Esophagus squamous epithelium (tissue), 4 donors: Measurements from ENCODE around the gene PFDN6.

Experiments
- POLR2A ChIP-seq, 4 donors: fragments of 450-650 bp; IDR thresholded peaks; one replicate each; pipeline ENCODE4 v1.6.1; 2017; ENCODE audit warnings: antibody characterized with exemption in 4 of 4, mild to moderate bottlenecking in 4 of 4, moderate library complexity in 3 of 4
- TF ChIP-seq, protein P1 (sequence below), 6 experiments: fragments of 450-650 bp in 4 of 6; fragments of 200-600 bp in 2 of 6; sonication (generic) in 2 of 6; IDR thresholded peaks; one replicate each; pipeline ENCODE4 v1.5.1; 2016 to 2019; ENCODE audit warnings: antibody characterized with exemption in 6 of 6, mild to moderate bottlenecking in 4 of 6, moderate library complexity in 4 of 6

GRCh38 chr6:33330736-33331135 lies 41.3 kb downstream of the PFDN6 start:
- TF ChIP-seq POLR2A (IDR thresholded peaks at IDR 0.05): no peak
- TF ChIP-seq, protein P1, sequence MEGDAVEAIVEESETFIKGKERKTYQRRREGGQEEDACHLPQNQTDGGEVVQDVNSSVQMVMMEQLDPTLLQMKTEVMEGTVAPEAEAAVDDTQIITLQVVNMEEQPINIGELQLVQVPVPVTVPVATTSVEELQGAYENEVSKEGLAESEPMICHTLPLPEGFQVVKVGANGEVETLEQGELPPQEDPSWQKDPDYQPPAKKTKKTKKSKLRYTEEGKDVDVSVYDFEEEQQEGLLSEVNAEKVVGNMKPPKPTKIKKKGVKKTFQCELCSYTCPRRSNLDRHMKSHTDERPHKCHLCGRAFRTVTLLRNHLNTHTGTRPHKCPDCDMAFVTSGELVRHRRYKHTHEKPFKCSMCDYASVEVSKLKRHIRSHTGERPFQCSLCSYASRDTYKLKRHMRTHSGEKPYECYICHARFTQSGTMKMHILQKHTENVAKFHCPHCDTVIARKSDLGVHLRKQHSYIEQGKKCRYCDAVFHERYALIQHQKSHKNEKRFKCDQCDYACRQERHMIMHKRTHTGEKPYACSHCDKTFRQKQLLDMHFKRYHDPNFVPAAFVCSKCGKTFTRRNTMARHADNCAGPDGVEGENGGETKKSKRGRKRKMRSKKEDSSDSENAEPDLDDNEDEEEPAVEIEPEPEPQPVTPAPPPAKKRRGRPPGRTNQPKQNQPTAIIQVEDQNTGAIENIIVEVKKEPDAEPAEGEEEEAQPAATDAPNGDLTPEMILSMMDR (IDR thresholded peaks at IDR 0.05): no peak
